GM18870 (cell line): ENCODE measurements around the gene PCNX3.
A peak's percentile ranks its signal among the peaks of the same experiment; 100 is the strongest.

Experiments
- ATAC-seq: cut with Tn5 transposase; IDR thresholded peaks from one replicate; pipeline ENCODE4 v1.9.1; 2021; ENCODE audit warnings: moderate library complexity; ENCODE audit not compliant: unreplicated experiment

PCNX3 gene

GRCh38 chr11:65580031-65580692, 35.4 kb upstream of the PCNX3 start:
- no peak for ATAC-seq

GRCh38 chr11:65580756-65581155, 34.8 kb upstream of the PCNX3 start:
- no peak for ATAC-seq

- no peak for ATAC-seq
Observed at GRCh38 chr11:65581928-65582327, 33.6 kb upstream of the PCNX3 start.

DNA sequence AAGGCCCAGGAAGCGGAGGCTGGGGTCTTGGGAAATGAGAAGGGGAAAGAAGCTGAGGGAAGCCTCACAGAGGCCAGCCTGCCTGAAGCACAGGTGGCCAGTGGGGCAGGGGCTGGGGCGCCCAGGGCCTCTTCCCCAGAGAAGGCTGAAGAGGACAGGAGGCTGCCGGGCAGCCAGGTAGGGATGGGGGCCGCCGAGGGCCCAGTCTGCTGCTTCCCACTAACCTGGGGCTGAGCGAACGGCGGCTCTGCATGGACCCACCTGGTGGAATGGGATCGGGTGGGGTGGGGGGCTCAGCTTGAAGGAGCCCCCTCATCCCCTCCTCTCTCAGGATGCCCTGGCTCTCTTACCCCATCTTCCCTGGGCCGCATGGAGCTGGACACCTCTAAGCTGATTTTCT, 32.0 kb upstream of the PCNX3 start:
- no peak for ATAC-seq

- ATAC-seq, result no peak
Observed at GRCh38 chr11:65584106-65584505, 31.5 kb upstream of the PCNX3 start.

- no peak for ATAC-seq
Observed at GRCh38 chr11:65584723-65585171, 30.8 kb upstream of the PCNX3 start.

GRCh38 chr11:65585396-65586246, 30.0 kb upstream of the PCNX3 start:
- ATAC-seq, result no peak

GRCh38 chr11:65586247-65586630, 29.3 kb upstream of the PCNX3 start:
- no peak for ATAC-seq

- ATAC-seq, result no peak
Observed at GRCh38 chr11:65586676-65587075, 28.9 kb upstream of the PCNX3 start.

DNA sequence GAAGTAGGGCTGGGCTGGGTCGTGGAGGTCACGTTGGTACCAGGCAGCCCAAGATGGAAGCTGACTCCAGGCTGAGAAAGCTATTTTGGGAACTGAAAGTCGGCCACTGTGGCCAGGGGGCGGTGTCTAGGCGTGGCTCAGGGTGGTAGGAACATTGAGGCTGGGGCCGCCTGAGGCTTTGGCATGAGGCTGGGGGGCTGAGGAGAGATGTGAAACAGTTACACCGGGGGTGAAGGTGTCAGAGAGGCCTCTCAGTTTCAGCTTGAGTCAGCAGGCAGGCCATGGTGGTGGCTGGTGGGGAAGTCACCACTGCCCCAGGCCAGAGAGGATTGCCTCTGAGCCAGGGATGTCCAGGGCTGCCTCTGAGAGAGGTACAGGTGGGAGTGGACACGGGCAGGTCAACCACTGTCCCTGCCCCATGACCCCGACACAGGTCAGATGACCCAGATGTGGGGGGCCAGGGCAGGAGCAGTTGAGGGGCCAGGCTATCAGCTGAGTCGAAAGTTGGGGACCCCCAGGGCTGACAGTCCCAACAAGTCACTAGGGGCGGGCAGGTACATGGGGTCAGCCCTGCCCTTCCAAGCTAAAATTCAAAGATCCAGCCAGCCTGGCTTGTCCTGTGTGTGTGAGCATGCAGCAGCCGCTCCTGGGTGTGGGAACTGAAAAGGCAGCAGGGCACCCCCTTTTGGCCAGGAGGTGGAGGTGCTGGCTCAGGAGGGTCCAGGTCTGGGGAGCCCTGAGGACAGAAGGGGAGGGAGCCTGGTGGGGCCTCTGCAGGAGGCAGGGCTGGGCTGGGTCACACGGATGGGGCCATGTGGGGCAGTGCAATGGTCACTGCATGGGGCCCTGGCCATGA, 27.1 kb upstream of the PCNX3 start:
- peak; percentile 70 for ATAC-seq

- ATAC-seq, result no peak
Observed at GRCh38 chr11:65589444-65590239, 25.9 kb upstream of the PCNX3 start.

- no peak for ATAC-seq
Observed at GRCh38 chr11:65590240-65590738, 25.3 kb upstream of the PCNX3 start.

- ATAC-seq, result no peak
Observed at GRCh38 chr11:65591939-65592857, 23.4 kb upstream of the PCNX3 start.

GRCh38 chr11:65592858-65593517, 22.6 kb upstream of the PCNX3 start:
- ATAC-seq, result no peak

DNA sequence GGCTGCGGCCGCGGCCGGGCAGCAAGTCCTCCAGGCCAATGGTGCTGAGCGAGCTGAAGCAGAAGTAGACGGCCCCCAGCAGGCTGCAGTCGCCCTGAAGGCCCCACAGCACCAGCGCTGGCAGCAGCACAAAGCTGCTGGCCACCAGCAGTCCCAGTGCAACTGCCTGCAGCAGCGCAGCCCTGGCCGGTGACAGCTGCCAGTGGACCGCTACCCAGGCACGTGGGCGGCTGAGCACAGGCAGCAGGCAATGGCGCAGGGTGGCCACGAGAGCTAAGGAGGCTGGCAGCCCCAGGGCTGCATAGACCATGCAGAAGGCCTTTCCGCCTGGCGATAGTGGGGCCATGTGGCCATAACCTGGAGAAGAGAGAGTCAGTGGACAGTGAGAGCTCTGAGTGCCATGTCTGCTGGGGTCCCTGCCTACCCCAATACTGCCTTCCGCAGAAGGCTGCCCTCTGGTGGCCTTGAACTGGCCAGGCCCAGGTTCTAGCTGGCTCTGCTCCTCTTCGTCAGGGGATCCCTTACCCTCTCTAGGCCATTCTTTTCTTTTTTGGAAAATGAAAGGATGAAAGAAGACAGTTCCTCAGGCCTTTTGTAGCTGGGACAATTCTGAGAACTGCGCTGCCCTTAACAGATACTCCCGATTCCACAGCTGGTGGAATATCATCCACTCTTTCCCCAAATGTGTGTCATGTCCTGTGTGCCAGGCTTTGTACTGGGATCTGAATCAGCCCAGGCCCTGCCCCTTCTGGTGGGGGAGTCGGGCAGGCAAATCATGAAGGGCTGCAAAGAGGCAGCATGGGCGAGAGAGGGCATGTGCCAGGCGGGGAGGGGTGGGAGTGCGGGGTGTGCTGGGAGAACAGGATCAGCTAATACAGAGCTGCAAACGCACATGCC, 21.8 kb upstream of the PCNX3 start:
- no peak for ATAC-seq

- ATAC-seq, result no peak
Observed at GRCh38 chr11:65595131-65595530, 20.4 kb upstream of the PCNX3 start.

- no peak for ATAC-seq
Observed at GRCh38 chr11:65595543-65596281, 19.9 kb upstream of the PCNX3 start, which contains the start of gene KCNK7. Gene KCNK7, minus strand, starts transcription at chr11:65595800. Its CDS starts 28 bp downstream, at chr11:65595772.
